Mononuclear cell (primary cell): ENCODE data around the gene ASIC2. TPM values are rescaled to one million over a fixed set of nuclear protein-coding genes. Genes with fewer than 3 reads are reported as not detected.

ENCODE experiments used
- H3K27me3 ChIP-seq: 2 replicates; pipeline ENCODE4 v1.6.0; 2011; ENCODE audit warnings: low read length, control low read depth; ENCODE audit not compliant: insufficient read depth
- H3K4me1 ChIP-seq: 2 replicates; pipeline ENCODE4 v1.5.1; 2011; ENCODE audit warnings: mild to moderate bottlenecking, low read length, control low read depth; ENCODE audit not compliant: insufficient read depth
- H3K4me3 ChIP-seq: 2 replicates; pipeline ENCODE4 v1.5.1; 2011; ENCODE audit warnings: mild to moderate bottlenecking, low read length, moderate library complexity
- H3K9me3 ChIP-seq: 2 replicates; pipeline ENCODE4 v1.5.1; 2011; ENCODE audit warnings: low read depth, mild to moderate bottlenecking, control low read depth, low read length
- total RNA-seq: library from RNA; depleted of rRNA; stranded (reverse); fragments of >200 nt; gene quantifications from one replicate; pipeline ENCODE4 v1.2.3, GENCODE V29; 2012

The ASIC2 gene
- total RNA-seq, 1 donor: not detected

DNA sequence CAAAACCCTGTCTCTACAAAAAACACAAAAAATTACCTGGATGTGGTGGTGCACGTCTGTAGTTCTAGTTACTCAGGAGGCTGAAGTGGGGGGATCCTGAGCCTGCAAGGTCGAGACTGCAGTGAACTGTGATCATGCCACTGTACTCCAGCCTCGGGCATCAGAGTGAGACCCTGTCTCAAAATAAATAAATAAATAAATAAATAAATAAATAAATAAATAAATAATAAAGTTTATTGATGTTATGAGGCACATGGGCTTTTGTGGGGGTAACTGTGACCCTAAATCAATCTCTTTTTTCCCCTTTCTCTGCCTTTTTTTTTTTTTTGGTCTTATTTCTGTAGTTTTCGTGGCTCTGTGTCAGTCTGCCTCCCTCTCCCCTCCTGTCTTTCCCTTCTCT is 4.5 kb upstream of the ASIC2 start:
- no peaks in the 10 kb centered on the region for H3K4me1 ChIP-seq
- peaks cover 20% of the 10 kb centered on the region for H3K27me3 ChIP-seq
- H3K9me3 ChIP-seq: no peaks in the 10 kb centered on the region
- H3K4me3 ChIP-seq: no peak overlapping the region

DNA sequence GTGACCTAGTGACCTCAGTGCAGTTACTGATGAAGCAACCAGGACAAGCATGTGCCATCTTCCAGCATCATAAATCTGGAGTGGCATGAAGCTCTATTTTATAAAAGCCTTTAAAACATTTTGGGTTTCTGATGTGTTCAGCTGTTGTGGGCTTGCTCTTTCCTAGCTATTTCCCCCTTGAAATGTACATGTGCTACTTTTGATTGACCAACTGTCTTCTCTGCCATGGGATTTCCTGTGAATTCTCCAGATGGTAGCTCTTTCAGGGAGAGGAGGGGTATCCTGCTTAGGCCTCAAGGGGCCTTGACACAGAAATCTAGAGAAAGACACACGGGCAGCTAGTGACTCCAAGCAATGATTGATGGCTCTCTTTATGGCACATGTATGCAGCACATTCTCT is 1.9 kb upstream of the ASIC2 start:
- Histone ChIP-seq H3K4me1 (no peaks in the 10 kb centered on the region), H3K9me3 (no peaks in the 10 kb centered on the region), H3K4me3 (no peak overlapping the region), H3K27me3 (peaks cover 32% of the 10 kb centered on the region)

DNA sequence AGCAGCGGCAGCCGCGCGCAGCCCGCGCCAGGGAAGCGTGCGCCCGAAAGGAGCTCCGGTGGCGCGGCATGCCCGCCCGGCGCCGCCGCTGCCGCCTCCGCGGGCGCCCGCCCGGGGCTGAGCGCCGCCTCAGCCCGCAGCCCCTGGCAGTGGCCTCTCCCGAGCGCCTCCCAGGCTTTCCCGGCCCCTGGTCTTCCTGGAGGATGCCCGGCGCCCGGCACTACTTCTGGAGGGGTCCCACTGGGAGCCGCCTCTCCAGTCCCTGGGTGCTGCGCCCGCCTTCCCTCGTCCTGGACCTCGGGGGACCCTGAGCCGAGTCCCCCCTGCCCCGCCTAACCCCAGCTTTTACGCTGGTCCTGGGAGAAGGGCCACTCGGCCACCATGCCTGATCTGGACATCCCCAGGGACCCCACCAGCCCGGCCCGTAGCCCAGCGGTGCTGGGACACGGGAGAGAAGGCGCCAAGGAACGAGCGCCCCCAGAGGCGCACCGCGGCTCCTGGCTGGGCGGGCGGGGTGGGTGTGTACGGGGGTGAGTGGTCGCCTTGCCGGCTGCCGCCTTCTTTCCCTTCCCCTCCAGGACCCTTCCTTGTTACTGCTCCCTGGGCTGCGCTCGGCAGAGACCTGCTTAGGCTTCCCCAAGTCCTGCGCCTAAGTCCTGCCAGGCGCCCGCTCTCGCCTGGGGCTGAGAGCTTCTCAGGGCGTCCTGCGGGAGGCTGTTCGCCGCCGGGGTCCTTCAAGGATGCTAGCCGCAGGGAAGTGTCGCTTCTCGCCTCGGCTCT is 704 bp downstream of the ASIC2 start:
- H3K4me3 ChIP-seq: no peak overlapping the region
- peaks cover 39% of the 10 kb centered on the region for H3K27me3 ChIP-seq
- H3K9me3 ChIP-seq: no peaks in the 10 kb centered on the region
- no peaks in the 10 kb centered on the region for H3K4me1 ChIP-seq

DNA sequence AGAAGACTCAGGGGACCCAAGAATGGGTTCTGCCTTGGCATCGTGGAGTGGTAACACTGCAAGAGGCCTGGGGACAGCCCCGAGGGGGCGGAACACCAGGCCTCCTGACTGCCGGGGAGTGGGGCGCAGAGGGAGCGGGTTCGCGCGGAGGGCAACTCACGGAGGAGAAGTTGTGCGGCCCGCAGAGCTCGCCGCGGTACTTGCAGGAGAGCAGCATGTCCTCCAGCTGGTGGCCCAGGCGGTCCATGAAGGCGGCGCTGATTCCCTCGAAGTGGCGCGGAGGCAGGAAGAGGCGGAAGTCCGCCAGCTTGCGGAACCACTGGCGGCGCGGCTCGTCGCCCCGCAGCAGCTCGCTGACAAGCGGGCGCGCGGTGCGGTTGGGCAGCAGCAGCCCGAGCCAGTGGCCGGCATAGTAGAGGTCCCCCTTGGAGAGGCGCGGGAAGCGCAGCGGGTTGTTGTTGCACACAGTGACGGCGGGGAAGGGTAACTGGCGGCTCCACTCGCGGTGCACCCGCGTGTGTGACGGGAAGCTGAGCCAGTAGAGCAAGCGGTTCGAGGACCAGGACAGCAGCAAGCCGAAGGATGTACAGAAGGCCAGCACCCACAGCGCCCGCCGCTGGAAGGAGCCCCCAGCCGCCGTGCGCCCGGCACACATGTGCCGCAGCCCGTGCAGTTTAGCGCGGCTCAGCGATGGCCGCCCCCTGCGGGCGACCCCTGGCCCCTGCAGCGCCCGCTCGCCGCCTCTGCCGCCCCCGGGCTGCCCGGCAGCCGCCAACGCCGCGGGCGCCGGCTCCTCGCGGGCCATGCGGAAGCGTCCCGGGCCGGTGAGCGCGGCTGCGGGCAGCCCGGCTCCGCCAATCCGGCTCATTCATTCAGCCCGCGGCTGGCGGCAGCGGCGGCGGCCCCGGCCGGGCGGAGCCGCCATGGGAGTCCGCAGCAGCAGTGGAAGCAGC is 1.6 kb downstream of the ASIC2 start:
- no peaks in the 10 kb centered on the region for H3K9me3 ChIP-seq
- peaks cover 39% of the 10 kb centered on the region for H3K27me3 ChIP-seq
- H3K4me1 ChIP-seq: no peaks in the 10 kb centered on the region
- no peak overlapping the region for H3K4me3 ChIP-seq

DNA sequence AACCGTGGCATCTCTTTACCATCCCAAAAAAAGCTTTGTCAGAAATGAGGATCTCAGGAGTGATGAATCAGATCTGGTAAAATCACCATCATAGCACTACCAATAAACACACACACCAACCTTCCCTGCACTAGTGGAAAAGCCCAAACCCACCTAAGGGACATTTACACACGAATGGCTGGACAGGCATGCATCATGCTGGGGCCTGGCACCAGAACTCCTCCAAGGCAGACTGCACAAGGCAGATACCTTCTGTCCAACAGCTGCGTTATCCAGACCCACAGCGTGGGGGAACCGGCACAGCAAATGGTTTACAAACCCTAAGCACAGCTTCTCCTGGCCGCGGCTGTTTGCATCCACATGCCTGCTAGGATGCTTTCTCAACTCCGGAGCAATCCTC is 2.8 kb downstream of the ASIC2 start:
- no peaks in the 10 kb centered on the region for H3K4me1 ChIP-seq
- no peak overlapping the region for H3K4me3 ChIP-seq
- H3K27me3 ChIP-seq: peaks cover 36% of the 10 kb centered on the region
- no peaks in the 10 kb centered on the region for H3K9me3 ChIP-seq

DNA sequence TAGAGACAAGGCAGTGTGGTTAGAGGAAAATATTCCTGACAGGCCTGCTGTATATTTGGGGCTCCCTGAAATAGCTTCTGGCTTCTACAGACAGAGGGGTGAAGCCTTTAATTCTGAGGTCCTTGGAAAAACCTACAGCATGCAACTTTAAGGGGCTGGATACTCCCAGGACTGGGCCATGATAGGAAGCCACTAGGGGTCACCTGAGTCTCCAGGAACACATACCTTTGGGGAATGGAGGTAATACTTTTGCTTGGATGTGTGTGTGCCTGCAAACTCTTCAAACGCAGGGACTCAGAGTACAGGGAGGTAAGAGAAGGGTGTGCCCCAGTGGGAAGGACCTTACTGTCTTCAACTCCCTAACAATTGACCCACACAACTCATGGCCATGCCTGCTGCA is 4.1 kb downstream of the ASIC2 start:
- H3K4me3 ChIP-seq: no peak overlapping the region
- no peaks in the 10 kb centered on the region for H3K4me1 ChIP-seq
- H3K27me3 ChIP-seq: peaks cover 26% of the 10 kb centered on the region
- no peaks in the 10 kb centered on the region for H3K9me3 ChIP-seq

DNA sequence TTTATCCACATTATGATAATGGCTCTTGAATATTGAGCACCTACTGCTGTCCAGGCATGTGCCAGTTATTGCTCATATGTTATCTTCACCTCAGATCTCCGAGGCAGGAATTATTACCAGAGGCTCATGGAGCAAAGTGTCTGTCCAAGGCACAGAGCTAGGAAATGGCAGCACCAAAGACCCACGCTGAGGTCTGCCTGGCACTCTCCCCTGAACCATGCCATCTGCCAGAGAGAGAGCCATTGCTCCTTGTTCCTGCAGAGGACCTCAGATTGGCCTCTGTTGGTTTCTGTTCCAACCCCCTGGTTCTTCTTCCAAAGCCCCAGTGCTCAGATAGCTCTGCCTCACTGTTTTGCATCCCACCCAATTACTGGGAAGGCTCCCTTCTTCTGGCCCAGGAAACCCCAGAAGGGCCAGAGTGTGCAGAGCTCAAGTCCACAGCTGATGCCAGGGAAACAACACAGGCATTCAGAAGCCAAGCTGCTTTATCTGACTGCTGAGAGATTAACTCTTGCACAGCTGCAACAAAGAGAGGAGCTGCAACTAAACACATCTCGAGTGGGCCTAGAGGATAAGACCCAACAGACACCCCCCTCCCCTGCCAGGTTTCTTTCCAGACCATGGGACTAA is 5.9 kb downstream of the ASIC2 start:
- Histone ChIP-seq H3K27me3 (peaks cover 19% of the 10 kb centered on the region), H3K4me1 (no peaks in the 10 kb centered on the region), H3K9me3 (no peaks in the 10 kb centered on the region), H3K4me3 (no peak overlapping the region)

DNA sequence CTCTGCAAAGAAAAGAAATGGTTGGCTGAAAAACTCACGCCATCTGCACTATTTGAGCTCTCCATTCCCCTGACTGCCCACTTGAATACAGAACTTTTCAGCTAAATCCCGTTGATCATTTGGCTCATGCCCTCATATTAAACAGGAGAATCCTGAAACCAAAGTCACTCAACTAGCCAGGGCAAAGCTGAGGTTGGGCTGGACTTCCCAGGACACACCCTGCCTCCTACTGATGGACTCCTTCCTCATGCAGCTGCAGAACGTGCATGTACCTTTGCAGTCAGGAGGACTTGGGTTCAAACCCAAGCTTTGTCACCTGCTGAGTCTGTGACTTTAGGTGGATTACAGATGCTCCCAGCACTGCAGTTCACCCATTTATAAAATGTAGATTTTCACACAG is 7.7 kb downstream of the ASIC2 start:
- Histone ChIP-seq H3K27me3 (peaks cover 10% of the 10 kb centered on the region), H3K4me1 (no peaks in the 10 kb centered on the region)

DNA sequence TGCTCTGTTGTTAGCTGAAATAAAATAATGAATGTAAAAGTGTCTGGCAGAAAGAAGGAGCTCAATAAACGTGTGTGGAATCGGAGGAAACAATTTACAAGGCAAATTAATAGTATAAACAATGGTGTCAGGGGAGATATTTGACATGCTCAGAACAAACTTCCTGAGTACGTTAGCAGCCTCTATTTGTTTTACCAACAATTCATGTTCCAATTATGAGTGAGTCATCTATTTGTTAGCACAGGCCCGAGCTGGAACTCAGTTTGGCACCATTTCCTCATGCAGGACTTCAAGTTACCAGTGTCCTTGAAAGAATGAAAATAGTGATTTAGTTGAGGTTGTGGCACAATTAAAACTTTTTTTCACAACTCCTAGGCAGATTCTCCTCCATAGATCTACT is 9.1 kb downstream of the ASIC2 start:
- Histone ChIP-seq H3K27me3 (no peaks in the 10 kb centered on the region), H3K4me3 (no peak overlapping the region), H3K9me3 (no peaks in the 10 kb centered on the region), H3K4me1 (no peaks in the 10 kb centered on the region)

More for the DNA sequence above, 7.7 kb downstream of the ASIC2 start:
- H3K4me3 ChIP-seq: no peak overlapping the region
- H3K9me3 ChIP-seq: no peaks in the 10 kb centered on the region

DNA sequence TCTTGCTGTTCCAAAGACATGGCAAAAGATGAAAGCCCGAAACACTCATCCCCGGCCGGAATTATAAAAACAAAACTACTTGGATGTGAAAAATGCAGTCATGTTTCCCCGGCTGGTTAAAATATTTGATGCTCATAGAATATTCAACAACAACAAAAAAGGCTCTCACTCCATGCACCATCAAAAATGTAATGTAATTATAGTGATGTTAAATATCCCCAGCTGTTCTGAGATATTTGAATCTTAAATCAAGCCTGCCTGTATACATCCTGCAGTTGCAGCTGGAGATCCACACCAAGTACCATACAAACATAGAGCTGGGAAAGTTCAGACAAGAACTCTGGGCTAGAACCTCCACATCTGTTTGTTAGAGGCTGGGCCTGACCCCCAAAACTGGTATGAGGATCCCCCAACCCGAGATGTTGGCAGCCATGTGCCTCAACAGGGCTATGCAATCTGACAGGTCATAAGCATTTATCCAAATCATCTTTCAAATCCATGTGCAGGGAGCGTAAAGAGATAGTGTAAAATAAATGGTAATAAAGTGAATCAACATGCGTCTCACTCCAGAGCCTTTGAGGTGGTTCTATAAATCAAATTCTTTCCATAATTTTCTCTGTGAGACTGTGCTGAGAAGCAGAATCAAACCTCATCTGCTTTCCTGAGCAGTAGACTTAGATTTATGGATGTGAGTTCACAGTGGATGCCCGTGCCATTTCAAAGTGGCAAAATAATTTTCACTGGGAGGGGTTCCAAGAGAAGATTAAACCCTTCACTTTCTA is 12.7 kb downstream of the ASIC2 start:
- Histone ChIP-seq H3K9me3 (no peaks in the 10 kb centered on the region), H3K27me3 (no peaks in the 10 kb centered on the region), H3K4me1 (no peaks in the 10 kb centered on the region), H3K4me3 (no peak overlapping the region)

DNA sequence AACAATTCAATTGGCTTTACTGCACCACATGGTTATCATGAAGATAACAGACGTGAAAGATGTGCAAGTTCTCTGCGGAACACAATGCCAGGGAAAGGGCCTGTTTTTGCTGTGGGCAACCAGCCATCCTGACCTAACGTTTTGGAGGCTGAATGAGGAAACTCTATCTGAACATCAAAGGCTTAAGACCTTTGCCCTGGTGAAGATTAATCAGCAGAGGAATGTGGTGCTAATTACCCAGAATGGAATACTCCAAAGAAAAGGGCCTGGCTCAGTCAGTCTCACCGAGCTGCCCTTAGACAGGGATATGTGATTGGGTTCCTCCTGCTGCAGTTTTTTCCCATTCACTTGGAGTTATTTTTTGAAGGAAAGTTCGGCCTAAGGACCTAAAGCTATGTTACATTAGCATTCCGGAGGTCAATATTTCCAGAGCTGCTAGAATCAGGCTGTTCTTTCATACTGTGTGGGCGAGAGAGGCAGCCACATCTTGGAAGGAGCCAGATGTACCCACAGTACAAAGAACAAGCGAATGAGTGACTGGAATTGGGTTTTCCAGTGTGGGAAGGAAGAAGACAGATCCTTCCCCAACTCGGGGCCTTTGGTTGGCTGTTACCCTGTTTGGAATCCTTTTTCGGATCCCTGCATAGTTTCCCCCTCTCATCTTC is 15.5 kb downstream of the ASIC2 start:
- Histone ChIP-seq H3K4me1 (no peaks in the 10 kb centered on the region), H3K4me3 (no peak overlapping the region), H3K9me3 (no peaks in the 10 kb centered on the region), H3K27me3 (no peaks in the 10 kb centered on the region)

DNA sequence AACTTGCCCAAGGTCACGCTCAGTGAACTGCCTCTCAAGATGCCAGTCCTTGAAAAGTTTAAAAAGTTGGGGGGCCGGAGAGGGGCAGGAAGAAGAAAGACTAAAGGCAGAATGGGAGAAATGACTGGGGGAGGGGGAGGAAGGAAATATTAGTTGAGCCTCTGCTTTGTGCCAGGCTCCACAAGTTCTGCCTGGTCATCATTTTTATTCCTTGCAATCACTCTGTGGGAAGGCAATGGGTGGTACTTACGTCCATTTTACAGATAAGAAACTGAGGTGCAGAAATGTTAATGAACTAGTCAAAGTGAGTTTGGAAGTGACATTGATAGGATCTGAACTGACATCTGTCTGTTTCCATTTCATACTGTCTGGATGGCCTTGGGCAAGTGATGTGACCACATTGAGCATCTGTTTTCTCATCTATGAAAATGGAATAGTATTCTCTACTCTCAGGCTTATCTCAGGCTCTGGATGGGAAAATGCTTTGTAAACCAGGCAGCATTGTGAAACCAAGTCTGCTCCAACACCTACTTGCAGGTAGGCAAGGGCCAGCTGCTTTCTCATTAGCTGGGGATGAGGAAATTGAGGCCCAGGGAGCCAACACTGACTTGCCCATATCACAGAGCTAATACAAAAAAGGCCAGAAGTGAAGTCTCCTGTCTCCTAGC is 19.2 kb downstream of the ASIC2 start:
- no peaks in the 10 kb centered on the region for H3K9me3 ChIP-seq
- H3K27me3 ChIP-seq: no peaks in the 10 kb centered on the region
- no peaks in the 10 kb centered on the region for H3K4me1 ChIP-seq
- no peak overlapping the region for H3K4me3 ChIP-seq

DNA sequence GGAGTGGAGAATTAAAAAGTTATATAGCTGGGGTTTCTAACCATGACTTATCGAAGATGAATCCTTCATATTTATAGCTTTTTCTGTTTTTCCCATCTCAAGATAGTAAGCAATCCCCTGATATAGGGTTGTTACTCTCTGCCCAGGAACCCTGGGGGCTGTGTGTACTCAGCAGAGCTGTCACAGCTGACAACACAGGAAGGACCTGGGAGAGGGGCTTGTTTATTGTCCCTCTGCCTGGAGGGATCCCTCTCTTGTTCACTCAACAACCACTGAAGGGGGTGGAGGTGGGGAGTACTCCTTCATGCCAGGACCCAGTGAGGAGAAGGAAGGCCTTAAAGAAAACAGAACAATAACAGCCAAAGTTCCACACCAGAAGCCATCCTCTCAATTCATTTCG is 19.8 kb downstream of the ASIC2 start:
- Histone ChIP-seq H3K4me1 (no peaks in the 10 kb centered on the region), H3K27me3 (no peaks in the 10 kb centered on the region), H3K9me3 (no peaks in the 10 kb centered on the region), H3K4me3 (no peak overlapping the region)

DNA sequence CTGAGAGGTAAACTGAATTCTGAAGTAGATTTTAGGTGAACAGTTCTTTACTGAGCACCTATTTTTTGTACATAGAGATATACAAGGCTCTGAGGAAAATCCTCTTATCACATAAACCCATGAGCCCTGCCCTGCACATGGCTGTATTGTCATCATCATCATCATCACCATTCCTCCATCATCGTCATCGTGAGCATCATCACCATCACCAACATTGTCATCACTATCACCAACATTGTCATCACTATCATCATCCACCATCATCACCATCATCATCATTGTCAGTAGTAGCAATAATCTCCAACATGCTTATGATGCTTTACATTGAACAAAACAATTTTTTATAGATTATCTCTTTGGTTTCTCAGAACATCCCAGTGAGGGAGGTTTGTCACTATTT is 20.7 kb downstream of the ASIC2 start:
- no peaks in the 10 kb centered on the region for H3K9me3 ChIP-seq
- no peaks in the 10 kb centered on the region for H3K27me3 ChIP-seq
- no peak overlapping the region for H3K4me3 ChIP-seq
- H3K4me1 ChIP-seq: no peaks in the 10 kb centered on the region
